Panc1 (cell line): ENCODE results near the gene CTNNA1.

ENCODE experiments used
- POLR2AphosphoS5 ChIP-seq: IDR thresholded peaks from 2 replicates; pipeline ENCODE4 v1.6.1; 2012; ENCODE audit warnings: mild to moderate bottlenecking, low read depth, low read length, moderate library complexity
- SIN3A ChIP-seq: IDR thresholded peaks from 2 replicates; pipeline ENCODE4 v1.6.1; 2012; ENCODE audit warnings: low read depth, mild to moderate bottlenecking, low read length, moderate library complexity, borderline replicate concordance; ENCODE audit not compliant: insufficient read depth
- TCF7L2 ChIP-seq: IDR thresholded peaks from 2 replicates; pipeline ENCODE4 v1.6.1; 2011; ENCODE audit warnings: mild to moderate bottlenecking, low read depth, low read length, inconsistent platforms
- TF ChIP-seq, protein P1 (sequence below): fragments of 450-650 bp; IDR thresholded peaks from 2 replicates; pipeline ENCODE4 v1.5.1; 2017; ENCODE audit warnings: mild to moderate bottlenecking
- TF ChIP-seq, protein P2 (sequence below), 2 experiments: IDR thresholded peaks; 2 replicates each; pipeline ENCODE4 v1.6.1; 2011 to 2012; ENCODE audit warnings: low read depth in 2 of 2, control low read depth in 1 of 2, low read length in 1 of 2, mild to moderate bottlenecking in 1 of 2, moderate library complexity in 1 of 2; ENCODE audit not compliant: insufficient read depth in 1 of 2

DNA sequence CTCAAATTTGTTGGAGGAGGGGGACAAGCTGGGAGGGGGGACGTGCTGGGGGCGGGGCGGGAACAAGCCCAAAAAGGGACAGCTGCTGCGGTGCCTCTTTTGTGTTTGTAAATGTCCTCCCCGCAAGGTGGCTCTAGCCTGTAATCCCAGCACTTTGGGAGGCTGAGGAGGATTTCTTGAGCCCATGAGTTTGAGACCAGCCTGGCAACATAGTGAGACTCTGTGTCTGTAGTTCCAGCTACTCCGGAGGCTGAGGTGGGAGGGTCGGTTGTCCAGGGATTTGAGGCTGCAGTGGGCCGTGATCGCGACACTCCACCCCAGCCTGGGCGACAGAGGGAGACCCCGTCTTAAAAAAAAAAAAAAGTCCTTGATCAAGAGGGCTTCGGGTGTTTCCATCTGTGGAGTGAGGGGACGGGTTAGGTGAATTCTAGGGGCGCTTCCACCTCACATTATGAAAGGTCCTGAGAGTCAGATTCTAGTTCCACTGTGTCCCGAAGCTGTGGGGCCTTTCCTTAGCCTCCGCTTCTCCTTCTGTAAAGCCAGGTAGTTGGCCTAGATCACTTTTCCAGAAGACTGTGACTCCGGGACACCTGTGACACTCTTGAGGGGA is 779 bp upstream of the CTNNA1 start:
- TF ChIP-seq POLR2AphosphoS5 (no peak), TCF7L2 (no peak), SIN3A (no peak)
- TF ChIP-seq, protein P1, sequence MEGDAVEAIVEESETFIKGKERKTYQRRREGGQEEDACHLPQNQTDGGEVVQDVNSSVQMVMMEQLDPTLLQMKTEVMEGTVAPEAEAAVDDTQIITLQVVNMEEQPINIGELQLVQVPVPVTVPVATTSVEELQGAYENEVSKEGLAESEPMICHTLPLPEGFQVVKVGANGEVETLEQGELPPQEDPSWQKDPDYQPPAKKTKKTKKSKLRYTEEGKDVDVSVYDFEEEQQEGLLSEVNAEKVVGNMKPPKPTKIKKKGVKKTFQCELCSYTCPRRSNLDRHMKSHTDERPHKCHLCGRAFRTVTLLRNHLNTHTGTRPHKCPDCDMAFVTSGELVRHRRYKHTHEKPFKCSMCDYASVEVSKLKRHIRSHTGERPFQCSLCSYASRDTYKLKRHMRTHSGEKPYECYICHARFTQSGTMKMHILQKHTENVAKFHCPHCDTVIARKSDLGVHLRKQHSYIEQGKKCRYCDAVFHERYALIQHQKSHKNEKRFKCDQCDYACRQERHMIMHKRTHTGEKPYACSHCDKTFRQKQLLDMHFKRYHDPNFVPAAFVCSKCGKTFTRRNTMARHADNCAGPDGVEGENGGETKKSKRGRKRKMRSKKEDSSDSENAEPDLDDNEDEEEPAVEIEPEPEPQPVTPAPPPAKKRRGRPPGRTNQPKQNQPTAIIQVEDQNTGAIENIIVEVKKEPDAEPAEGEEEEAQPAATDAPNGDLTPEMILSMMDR: peak; percentile 69; the same call in 1 of the 2 replicates
- TF ChIP-seq, protein P2, sequence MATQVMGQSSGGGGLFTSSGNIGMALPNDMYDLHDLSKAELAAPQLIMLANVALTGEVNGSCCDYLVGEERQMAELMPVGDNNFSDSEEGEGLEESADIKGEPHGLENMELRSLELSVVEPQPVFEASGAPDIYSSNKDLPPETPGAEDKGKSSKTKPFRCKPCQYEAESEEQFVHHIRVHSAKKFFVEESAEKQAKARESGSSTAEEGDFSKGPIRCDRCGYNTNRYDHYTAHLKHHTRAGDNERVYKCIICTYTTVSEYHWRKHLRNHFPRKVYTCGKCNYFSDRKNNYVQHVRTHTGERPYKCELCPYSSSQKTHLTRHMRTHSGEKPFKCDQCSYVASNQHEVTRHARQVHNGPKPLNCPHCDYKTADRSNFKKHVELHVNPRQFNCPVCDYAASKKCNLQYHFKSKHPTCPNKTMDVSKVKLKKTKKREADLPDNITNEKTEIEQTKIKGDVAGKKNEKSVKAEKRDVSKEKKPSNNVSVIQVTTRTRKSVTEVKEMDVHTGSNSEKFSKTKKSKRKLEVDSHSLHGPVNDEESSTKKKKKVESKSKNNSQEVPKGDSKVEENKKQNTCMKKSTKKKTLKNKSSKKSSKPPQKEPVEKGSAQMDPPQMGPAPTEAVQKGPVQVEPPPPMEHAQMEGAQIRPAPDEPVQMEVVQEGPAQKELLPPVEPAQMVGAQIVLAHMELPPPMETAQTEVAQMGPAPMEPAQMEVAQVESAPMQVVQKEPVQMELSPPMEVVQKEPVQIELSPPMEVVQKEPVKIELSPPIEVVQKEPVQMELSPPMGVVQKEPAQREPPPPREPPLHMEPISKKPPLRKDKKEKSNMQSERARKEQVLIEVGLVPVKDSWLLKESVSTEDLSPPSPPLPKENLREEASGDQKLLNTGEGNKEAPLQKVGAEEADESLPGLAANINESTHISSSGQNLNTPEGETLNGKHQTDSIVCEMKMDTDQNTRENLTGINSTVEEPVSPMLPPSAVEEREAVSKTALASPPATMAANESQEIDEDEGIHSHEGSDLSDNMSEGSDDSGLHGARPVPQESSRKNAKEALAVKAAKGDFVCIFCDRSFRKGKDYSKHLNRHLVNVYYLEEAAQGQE (IDR thresholded peaks at IDR 0.05; ENCODE audit: insufficient read depth in 1 of 2, low read depth in 2 of 2, low read length in 1 of 2): no peak
